ENCODE results near the gene KCNK15. TPM values are rescaled to one million over a fixed set of nuclear protein-coding genes. Genes with fewer than 3 reads are reported as not detected.

The KCNK15 gene
- total RNA-seq, 1 experiment from 2014 or later: 0.33 TPM

DNA sequence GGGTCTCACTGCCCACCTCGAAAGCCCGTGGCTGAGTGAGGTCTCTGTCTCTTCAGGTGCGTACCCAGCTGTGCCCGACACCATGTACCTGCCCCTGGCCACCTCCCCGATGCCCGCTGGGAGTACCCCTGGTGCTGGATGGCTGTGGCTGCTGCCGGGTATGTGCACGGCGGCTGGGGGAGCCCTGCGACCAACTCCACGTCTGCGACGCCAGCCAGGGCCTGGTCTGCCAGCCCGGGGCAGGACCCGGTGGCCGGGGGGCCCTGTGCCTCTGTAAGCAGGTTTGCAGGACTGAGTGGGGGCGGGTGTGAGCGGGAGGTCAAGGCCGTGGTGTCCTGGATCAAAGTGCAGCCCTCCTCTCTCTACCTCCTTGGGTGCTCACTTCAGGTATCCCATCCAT lies 25.8 kb upstream of the KCNK15 start:
- no peak overlapping the region for H3K27ac Mint-ChIP-seq
- Histone ChIP-seq H3K4me2 (ENCODE audit: insufficient read depth, insufficient read length, low read length) (no peak overlapping the region), H3K79me2 (ENCODE audit: insufficient read depth, low read length) (no peaks in the 10 kb centered on the region), H3K14ac (ENCODE audit: insufficient read depth, low read length) (no peak overlapping the region; the same call in 1 of the 2 replicates), H3K9ac (ENCODE audit: extremely low read depth, insufficient read length, low read length) (no peak overlapping the region), H2AK5ac (ENCODE audit: insufficient read length, low read length) (no peak overlapping the region), H3K23me2 (ENCODE audit: insufficient read length, low read depth, low read length, poor library complexity, severe bottlenecking) (no peaks in the 10 kb centered on the region), H2BK12ac (ENCODE audit: insufficient read length, low read depth, low read length) (no peak overlapping the region), H2BK5ac (ENCODE audit: insufficient read length, low read length) (no peak overlapping the region), H3K18ac (ENCODE audit: insufficient read length, low read depth, low read length) (no peak overlapping the region), H2BK15ac (ENCODE audit: low read depth, low read length) (no peak overlapping the region), H4K20me1 (ENCODE audit: control insufficient read depth, insufficient read depth, insufficient read length) (no peaks in the 10 kb centered on the region), H3K79me1 (ENCODE audit: insufficient read depth, low read depth, low read length, poor library complexity, severe bottlenecking) (no peaks in the 10 kb centered on the region), H3K23ac (ENCODE audit: insufficient read length, low read depth, low read length) (no peak overlapping the region), H3K27me3 (ENCODE audit: insufficient read depth, low read length) (no peaks in the 10 kb centered on the region), H4K8ac (replicated peaks; ENCODE audit: insufficient read length, low read depth, low read length) (no peak overlapping the region), H2BK120ac (ENCODE audit: low read depth, low read length, poor library complexity, severe bottlenecking) (no peak overlapping the region), H3K4ac (ENCODE audit: low read depth, low read length) (no peak overlapping the region), H4K5ac (ENCODE audit: insufficient read length, low read depth, low read length) (no peak overlapping the region), H4K91ac (ENCODE audit: insufficient read length, low read depth, low read length) (no peak overlapping the region), H2BK20ac (ENCODE audit: low read depth, low read length, poor library complexity, severe bottlenecking) (no peak overlapping the region), H3K56ac (ENCODE audit: insufficient read length, low read depth, low read length) (no peak overlapping the region), H3K4me1 (ENCODE audit: insufficient read depth, low read length) (no peaks in the 10 kb centered on the region), H3K27ac (ENCODE audit: insufficient read length, low read depth, low read length) (no peak overlapping the region), H3T11ph (ENCODE audit: low read length) (no peak overlapping the region), H2AFZ (ENCODE audit: low read length) (no peak overlapping the region), H3K9me3 (ENCODE audit: control insufficient read depth, low read depth, low read length) (no peaks in the 10 kb centered on the region)
- H3K27me3 Mint-ChIP-seq (ENCODE audit: low read depth): no peaks in the 10 kb centered on the region
- H3K36me3 Mint-ChIP-seq (ENCODE audit: insufficient read depth in 1 of 3, low read depth in 3 of 3): no peaks in the 10 kb centered on the region
- no peaks in the 10 kb centered on the region for H3K9me3 Mint-ChIP-seq
- DNase-seq: no peak
- H3K4me1 Mint-ChIP-seq: peaks cover 3 to 4% of the 10 kb centered on the region in 2 experiments
- TF ChIP-seq, protein P1, sequence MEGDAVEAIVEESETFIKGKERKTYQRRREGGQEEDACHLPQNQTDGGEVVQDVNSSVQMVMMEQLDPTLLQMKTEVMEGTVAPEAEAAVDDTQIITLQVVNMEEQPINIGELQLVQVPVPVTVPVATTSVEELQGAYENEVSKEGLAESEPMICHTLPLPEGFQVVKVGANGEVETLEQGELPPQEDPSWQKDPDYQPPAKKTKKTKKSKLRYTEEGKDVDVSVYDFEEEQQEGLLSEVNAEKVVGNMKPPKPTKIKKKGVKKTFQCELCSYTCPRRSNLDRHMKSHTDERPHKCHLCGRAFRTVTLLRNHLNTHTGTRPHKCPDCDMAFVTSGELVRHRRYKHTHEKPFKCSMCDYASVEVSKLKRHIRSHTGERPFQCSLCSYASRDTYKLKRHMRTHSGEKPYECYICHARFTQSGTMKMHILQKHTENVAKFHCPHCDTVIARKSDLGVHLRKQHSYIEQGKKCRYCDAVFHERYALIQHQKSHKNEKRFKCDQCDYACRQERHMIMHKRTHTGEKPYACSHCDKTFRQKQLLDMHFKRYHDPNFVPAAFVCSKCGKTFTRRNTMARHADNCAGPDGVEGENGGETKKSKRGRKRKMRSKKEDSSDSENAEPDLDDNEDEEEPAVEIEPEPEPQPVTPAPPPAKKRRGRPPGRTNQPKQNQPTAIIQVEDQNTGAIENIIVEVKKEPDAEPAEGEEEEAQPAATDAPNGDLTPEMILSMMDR (conservative IDR thresholded peaks at IDR 0.05): no peak
- H3K4me3 Mint-ChIP-seq: no peak overlapping the region
- WGBS (ENCODE audit: extremely low coverage, insufficient read length, low lambda C conversion rate): no CpG with 5 or more reads among the region's 19 CpGs
